Loucy (cell line): ENCODE results near the gene RPS6KB1.

Source experiments
- EZH2phosphoT487 ChIP-seq: fragments of 200-600 bp; IDR thresholded peaks from 2 replicates; pipeline ENCODE4 v1.6.1; 2018; ENCODE audit warnings: antibody characterized with exemption, mild to moderate bottlenecking, moderate library complexity, borderline replicate concordance
- TF ChIP-seq, protein P1 (sequence below): fragments of 200-600 bp; sonication (generic); conservative IDR thresholded peaks from 2 replicates; pipeline ENCODE4 v1.5.1; 2014; ENCODE audit warnings: mild to moderate bottlenecking, antibody characterized with exemption, low read length

DNA sequence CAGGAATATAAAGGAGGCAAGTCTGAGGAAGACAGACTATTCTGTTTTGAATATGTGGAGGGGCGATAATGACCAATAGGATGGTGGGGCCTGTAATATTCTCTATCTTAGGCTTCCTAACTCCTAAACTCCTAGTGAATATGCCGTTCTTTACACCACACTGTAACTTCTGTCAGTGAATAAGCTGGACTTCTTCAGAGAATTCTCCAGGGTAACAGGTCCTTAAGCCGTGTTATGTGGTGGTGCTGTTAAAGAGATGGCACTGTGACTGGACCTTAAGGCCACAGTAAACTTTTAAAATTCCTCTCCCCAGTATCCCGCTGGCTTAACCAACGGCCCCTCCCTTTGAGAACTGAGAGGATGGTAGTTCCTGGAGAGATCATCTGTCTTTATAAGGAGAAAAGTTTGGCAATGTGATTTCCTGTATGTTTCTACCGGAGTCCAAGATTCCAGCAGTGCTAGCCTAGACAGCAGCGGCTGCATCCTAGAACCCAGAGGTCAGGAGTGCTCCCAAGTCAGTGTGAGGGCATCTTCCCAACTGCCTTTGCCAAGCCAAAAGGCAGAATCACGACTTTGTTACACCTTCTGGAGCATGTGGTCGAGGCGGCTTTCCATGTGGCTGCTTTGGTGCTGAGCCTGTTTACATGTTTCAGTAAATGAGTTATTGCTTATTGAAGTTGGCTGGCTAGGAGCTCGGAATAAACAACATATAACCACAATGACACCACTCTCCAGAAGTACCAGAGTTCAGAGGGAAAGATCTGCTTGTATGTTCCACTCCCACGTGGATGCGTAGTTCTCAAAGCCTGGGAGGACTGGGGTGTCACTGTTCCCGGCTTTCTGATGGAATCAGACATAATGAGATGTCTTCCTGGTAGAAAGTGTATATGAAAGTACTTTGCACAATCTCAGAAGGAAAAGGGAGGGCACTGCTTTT is 41.2 kb upstream of the RPS6KB1 start:
- TF ChIP-seq, protein P1, sequence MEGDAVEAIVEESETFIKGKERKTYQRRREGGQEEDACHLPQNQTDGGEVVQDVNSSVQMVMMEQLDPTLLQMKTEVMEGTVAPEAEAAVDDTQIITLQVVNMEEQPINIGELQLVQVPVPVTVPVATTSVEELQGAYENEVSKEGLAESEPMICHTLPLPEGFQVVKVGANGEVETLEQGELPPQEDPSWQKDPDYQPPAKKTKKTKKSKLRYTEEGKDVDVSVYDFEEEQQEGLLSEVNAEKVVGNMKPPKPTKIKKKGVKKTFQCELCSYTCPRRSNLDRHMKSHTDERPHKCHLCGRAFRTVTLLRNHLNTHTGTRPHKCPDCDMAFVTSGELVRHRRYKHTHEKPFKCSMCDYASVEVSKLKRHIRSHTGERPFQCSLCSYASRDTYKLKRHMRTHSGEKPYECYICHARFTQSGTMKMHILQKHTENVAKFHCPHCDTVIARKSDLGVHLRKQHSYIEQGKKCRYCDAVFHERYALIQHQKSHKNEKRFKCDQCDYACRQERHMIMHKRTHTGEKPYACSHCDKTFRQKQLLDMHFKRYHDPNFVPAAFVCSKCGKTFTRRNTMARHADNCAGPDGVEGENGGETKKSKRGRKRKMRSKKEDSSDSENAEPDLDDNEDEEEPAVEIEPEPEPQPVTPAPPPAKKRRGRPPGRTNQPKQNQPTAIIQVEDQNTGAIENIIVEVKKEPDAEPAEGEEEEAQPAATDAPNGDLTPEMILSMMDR, result no peak
- TF ChIP-seq EZH2phosphoT487, result no peak
